Mucosa of descending colon (tissue), 3 donors: ENCODE measurements around the gene COG5. TPM values are rescaled to one million over a fixed set of nuclear protein-coding genes. Genes with fewer than 3 reads are reported as not detected.

Experiments used
- ATAC-seq: fragments of 200-7000 bp; cut with Tn5 transposase; one replicate; pipeline ENCODE4 v1.9.1; 2020; ENCODE audit warnings: mild to moderate bottlenecking, moderate library complexity
- DNase-seq, 3 donors: peaks; one replicate each; pipeline ENCODE4 v3.0.0-alpha.2; 2020
- H3K36me3 ChIP-seq: fragments of 200-600 bp; one replicate; pipeline ENCODE4 v1.8.0; 2021; ENCODE audit warnings: low read depth, mild to moderate bottlenecking
- H3K4me1 ChIP-seq: fragments of 200-600 bp; one replicate; pipeline ENCODE4 v1.8.0; 2021; ENCODE audit warnings: low read depth, mild to moderate bottlenecking
- H3K4me3 ChIP-seq: fragments of 200-600 bp; one replicate; pipeline ENCODE4 v1.8.0; 2021; ENCODE audit warnings: mild to moderate bottlenecking
- H3K9me3 ChIP-seq: fragments of 200-600 bp; one replicate; pipeline ENCODE4 v1.8.0; 2021; ENCODE audit warnings: mild to moderate bottlenecking
- intact Hi-C, 2 donors: fragments of 100-400 bp; cut with DNase I in 1 of 2; cut with micrococcal nuclease in 1 of 2; formaldehyde crosslinking; loops; one replicate each; pipeline versions ENCODE4 v1.11.0 to v1.11.1; 2022; cut with DNase I, micrococcal nuclease
- long read RNA-seq, 2 donors: library from polyadenylated mRNA; unstranded; transcript quantifications; one replicate each; pipeline ENCODE4 v2.0.0, GENCODE V29; 2019 to 2021
- total RNA-seq, 3 donors: library from RNA; stranded (reverse); fragmentation: NEBNext Ultra II Directional in 2 of 3; extraction: Animal tissue kit (Norgen Biotek cat#: 25700) in 2 of 3; gene quantifications; one replicate each; pipeline versions ENCODE4 v1.2.1 to v1.2.4, GENCODE V29; 2021 to 2023
- TF ChIP-seq, protein P1 (sequence below): fragments of 200-600 bp; IDR thresholded peaks from one replicate; pipeline ENCODE4 v1.8.0; 2022; ENCODE audit warnings: antibody characterized with exemption, mild to moderate bottlenecking
- donor health status: DM: no; HTN: no; CAD: no; lungs with moderate emphysema.
- donor health status: DM: no; HTN: no; CAD: no.
- donor health status: DM: no; HTN: yes; CAD: no.

The COG5 gene
- total RNA-seq = 10 to 100 TPM; 46.8 to 56.4 (median 47.7) TPM
- long read RNA-seq, donor 1, full-length matches to known transcripts = 7 of 12 reads
- long read RNA-seq, donor 1, partial matches to known transcripts = 4 of 12 reads
- long read RNA-seq, donor 1, other reads (novel, unspliced or antisense) = 1 of 12 reads
- long read RNA-seq, donor 2, full-length matches to known transcripts = 6 of 9 reads
- long read RNA-seq, donor 2, partial matches to known transcripts = 3 of 9 reads
- long read RNA-seq, donor 2, other reads (novel, unspliced or antisense) = 0 of 9 reads

DNA sequence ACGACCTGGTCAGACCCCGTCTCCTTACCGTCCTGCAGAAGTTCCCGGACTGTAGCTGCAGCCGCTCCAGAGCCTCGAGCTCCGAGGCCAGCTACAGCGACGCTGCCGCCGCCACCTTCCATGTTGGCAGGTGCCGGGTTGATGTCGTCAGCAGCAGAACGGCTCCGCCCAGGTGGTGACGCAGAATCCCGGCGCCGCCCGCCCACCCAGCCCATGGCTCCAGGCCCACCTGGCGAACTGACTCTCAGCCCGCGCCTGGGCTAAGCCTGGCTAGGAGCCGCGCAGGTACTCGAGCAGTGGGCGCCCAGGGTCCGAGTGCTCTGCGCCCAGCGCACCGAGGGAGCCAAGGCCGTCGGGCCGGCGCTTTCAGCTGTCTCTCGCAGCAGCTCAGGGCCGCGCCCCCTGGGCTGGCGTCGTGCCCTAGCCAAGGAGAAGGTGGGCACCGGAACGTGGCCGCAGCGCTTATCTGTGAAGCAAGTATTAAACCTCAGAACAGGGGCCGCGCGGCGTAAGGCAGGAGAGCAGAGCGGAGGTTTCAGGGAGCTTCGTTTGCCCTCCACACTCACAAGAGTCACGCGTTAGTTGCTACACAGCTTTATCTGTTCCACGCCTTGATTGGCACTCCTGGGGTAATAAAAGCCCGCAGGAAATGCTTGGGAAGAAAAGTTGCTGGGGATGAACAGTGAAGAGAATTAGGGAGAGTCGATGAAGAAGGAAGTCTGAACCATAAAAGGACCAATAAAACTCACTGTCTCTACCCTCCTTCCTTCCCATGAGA, at the start of gene COG5, which contains the start of gene DUS4L:
Gene COG5, minus strand, starts transcription at position 146 of the 778 bp plus-strand sequence. Its CDS starts 24 bp downstream, at position 122.
Gene DUS4L, plus strand, starts transcription at position 197 of the 778 bp plus-strand sequence. CDS start 3,100 bp downstream, outside the sequence.
- Histone ChIP-seq H3K9me3 (no peaks in the 10 kb centered on the region), H3K4me3 (peak within 1 kb of the TSS; percentile 84), H3K36me3 (no peaks in the 10 kb centered on the region), H3K4me1 (peaks cover 28% of the 10 kb centered on the region)
- TF ChIP-seq, protein P1, sequence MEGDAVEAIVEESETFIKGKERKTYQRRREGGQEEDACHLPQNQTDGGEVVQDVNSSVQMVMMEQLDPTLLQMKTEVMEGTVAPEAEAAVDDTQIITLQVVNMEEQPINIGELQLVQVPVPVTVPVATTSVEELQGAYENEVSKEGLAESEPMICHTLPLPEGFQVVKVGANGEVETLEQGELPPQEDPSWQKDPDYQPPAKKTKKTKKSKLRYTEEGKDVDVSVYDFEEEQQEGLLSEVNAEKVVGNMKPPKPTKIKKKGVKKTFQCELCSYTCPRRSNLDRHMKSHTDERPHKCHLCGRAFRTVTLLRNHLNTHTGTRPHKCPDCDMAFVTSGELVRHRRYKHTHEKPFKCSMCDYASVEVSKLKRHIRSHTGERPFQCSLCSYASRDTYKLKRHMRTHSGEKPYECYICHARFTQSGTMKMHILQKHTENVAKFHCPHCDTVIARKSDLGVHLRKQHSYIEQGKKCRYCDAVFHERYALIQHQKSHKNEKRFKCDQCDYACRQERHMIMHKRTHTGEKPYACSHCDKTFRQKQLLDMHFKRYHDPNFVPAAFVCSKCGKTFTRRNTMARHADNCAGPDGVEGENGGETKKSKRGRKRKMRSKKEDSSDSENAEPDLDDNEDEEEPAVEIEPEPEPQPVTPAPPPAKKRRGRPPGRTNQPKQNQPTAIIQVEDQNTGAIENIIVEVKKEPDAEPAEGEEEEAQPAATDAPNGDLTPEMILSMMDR = no peak
- DNase-seq (peak; percentile 89 to 92 (median 91)), ATAC-seq (peak; percentile 95)
- intact Hi-C loops = no loop called here

DNA sequence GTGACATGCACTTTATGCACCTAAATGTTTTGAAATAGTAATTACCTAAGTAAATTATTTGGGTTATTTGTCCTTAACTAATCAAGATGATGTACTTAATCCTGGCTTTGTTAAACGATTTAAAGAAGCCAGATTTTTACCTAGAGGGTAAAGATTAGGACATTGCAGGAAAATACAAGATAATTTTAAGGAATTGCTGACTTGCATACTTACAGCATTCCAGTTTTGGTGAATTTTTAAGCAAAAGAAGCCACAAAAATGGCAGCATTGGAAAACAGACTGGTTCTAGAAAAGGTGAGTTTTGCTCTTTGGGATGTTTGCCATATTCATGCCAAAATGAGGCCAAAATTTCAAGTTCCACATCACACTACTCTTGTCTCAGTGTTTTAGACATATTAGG, 49.7 kb upstream of the COG5 start:
- no peak for ATAC-seq

DNA sequence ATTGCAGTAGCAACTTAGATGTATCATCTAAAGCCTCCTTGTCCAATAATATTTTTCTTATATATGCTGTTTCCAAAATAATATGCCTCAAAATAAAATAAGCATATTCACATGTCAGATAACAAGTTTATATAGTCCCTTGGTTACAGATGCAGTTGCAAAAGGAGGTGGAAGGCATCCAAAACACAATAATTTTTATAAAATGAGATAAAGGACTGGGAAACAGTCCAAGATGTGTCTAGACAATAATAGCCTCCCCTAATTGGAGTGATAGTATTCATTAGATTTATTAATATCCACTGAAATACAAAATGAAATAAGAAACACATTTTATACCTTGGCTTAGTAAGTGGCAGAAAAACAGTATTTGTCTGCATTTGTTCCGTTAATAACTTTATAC, 46.6 kb upstream of the COG5 start:
- Histone ChIP-seq H3K9me3 (no peaks in the 10 kb centered on the region), H3K4me3 (no peak overlapping the region), H3K36me3 (no peaks in the 10 kb centered on the region), H3K4me1 (peaks cover 3% of the 10 kb centered on the region)
- ATAC-seq (no peak), DNase-seq (no peak)
- TF ChIP-seq, protein P1 = no peak
- intact Hi-C loops = no loop called here

More for the DNA sequence above, 49.7 kb upstream of the COG5 start:
- H3K4me1 ChIP-seq = peaks cover 3% of the 10 kb centered on the region
- no peaks in the 10 kb centered on the region for H3K9me3 ChIP-seq
- no peak overlapping the region for H3K4me3 ChIP-seq
- intact Hi-C loops = no loop called here
- no peaks in the 10 kb centered on the region for H3K36me3 ChIP-seq
- no peak for DNase-seq
- TF ChIP-seq, protein P1 = no peak

DNA sequence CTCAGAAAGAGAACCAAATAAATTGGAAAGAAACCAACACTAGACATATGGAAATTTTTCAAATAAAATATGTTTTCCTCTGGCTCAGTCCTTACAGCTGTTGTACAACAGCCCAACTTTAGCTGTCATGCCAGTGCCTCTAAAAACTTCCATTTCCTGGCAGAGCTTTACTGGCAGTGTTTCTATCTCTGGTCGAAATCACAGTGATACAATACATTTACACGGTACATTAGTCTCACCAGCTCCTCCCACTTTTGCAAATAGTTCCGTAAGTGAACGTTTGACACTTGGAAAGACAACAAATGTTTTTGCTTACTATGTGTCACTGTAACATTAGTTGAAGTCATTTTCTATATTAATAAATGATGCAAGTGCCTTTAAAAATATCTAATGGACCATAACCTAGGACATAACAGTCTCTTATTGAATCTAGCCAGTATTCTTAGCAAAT, 46.1 kb upstream of the COG5 start:
- intact Hi-C loops = no loop called here
- ATAC-seq (no peak), DNase-seq (no peak)
- H3K4me3 ChIP-seq = no peak overlapping the region
- H3K9me3 ChIP-seq = no peaks in the 10 kb centered on the region
- peaks cover 3% of the 10 kb centered on the region for H3K4me1 ChIP-seq
- TF ChIP-seq, protein P1 = no peak
- H3K36me3 ChIP-seq = no peaks in the 10 kb centered on the region

DNA sequence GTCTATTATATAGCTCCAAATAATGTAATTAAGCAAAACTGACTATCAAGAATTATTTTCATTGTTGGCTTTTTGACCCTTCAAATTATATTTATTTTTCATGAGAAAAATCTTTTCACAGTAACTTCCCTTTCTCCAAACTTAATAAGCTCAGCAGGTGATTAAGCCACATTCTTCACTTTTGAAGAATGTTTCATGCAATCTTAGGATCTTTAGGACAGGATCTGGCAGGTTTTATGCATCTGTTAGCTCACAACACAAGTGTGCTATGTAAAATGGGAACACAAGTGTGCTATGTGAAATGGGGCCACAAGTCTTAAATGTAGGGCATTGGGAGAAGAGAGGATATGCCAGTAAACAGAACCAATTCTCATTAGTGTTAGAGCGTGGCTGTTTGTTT, 42.6 kb upstream of the COG5 start:
- no peaks in the 10 kb centered on the region for H3K36me3 ChIP-seq
- intact Hi-C loops = no loop called here
- no peak overlapping the region for H3K4me3 ChIP-seq
- TF ChIP-seq, protein P1 = no peak
- no peak for ATAC-seq
- no peaks in the 10 kb centered on the region for H3K4me1 ChIP-seq
- no peak for DNase-seq
- H3K9me3 ChIP-seq = no peaks in the 10 kb centered on the region
